H9 (cell line): Measurements from ENCODE around the gene CUEDC2. TPM values are rescaled to one million over a fixed set of nuclear protein-coding genes. Genes with fewer than 3 reads are reported as not detected.
"Not testable (repeated sequence)": the region's sequence is repeated elsewhere in the genome, so short reads cannot be mapped to it uniquely, and the experiment has no call there.

Experiments
- DNase-seq: peaks from one replicate; pipeline ENCODE4 v3.0.0-alpha.2; 2017
- H2AFZ ChIP-seq: one replicate; pipeline ENCODE4 v1.6.1; 2013; ENCODE audit warnings: mild to moderate bottlenecking, low read length, control low read depth, moderate library complexity
- H2AK5ac ChIP-seq: 2 replicates; pipeline ENCODE4 v1.6.1; 2013; ENCODE audit warnings: low read length, control low read depth, mixed read lengths; ENCODE audit not compliant: insufficient read length
- H2BK120ac ChIP-seq: one replicate; pipeline ENCODE4 v1.6.1; 2013; ENCODE audit warnings: low read depth, mild to moderate bottlenecking, low read length, control low read depth, inconsistent platforms; ENCODE audit not compliant: poor library complexity, severe bottlenecking
- H2BK12ac ChIP-seq: 2 replicates; pipeline ENCODE4 v1.6.1; 2013; ENCODE audit warnings: low read length, control low read depth, mixed read lengths, low read depth; ENCODE audit not compliant: insufficient read length
- H2BK15ac ChIP-seq: 2 replicates; pipeline ENCODE4 v1.6.1; 2013; ENCODE audit warnings: low read depth, low read length, control low read depth
- H2BK20ac ChIP-seq: one replicate; pipeline ENCODE4 v1.6.1; 2013; ENCODE audit warnings: low read depth, mild to moderate bottlenecking, low read length, control low read depth, inconsistent platforms; ENCODE audit not compliant: poor library complexity, severe bottlenecking
- H2BK5ac ChIP-seq: 2 replicates; pipeline ENCODE4 v1.6.1; 2013; ENCODE audit warnings: low read length, control low read depth, mixed read lengths; ENCODE audit not compliant: insufficient read length
- H3K14ac ChIP-seq: 2 replicates; pipeline ENCODE4 v1.6.1; 2013; ENCODE audit warnings: low read length, control low read depth; ENCODE audit not compliant: insufficient read depth
- H3K18ac ChIP-seq: 2 replicates; pipeline ENCODE4 v1.6.1; 2013; ENCODE audit warnings: low read depth, mild to moderate bottlenecking, mixed read lengths, low read length, control low read depth; ENCODE audit not compliant: insufficient read length
- H3K23ac ChIP-seq: 2 replicates; pipeline ENCODE4 v1.6.1; 2013; ENCODE audit warnings: low read length, control low read depth, mixed read lengths, low read depth; ENCODE audit not compliant: insufficient read length
- H3K23me2 ChIP-seq: 2 replicates; pipeline ENCODE4 v1.6.1; 2013; ENCODE audit warnings: low read depth, mild to moderate bottlenecking, mixed read lengths, low read length, control low read depth; ENCODE audit not compliant: insufficient read length, poor library complexity, severe bottlenecking
- H3K27ac ChIP-seq: 2 replicates; pipeline ENCODE4 v1.5.1; 2013; ENCODE audit warnings: low read length, control low read depth, mixed read lengths, low read depth; ENCODE audit not compliant: insufficient read length
- H3K27me3 ChIP-seq: 2 replicates; pipeline ENCODE4 v1.6.1; 2013; ENCODE audit warnings: low read length, control low read depth, inconsistent platforms; ENCODE audit not compliant: insufficient read depth
- H3K4ac ChIP-seq: 2 replicates; pipeline ENCODE4 v1.6.1; 2013; ENCODE audit warnings: low read depth, mild to moderate bottlenecking, control low read depth, inconsistent platforms, low read length, moderate library complexity
- H3K4me1 ChIP-seq: 2 replicates; pipeline ENCODE4 v1.6.1; 2013; ENCODE audit warnings: low read length, control low read depth, inconsistent platforms; ENCODE audit not compliant: insufficient read depth
- H3K4me2 ChIP-seq: 2 replicates; pipeline ENCODE4 v1.6.1; 2013; ENCODE audit warnings: low read length, control low read depth, mixed read lengths; ENCODE audit not compliant: insufficient read length, insufficient read depth
- H3K56ac ChIP-seq: 2 replicates; pipeline ENCODE4 v1.6.1; 2013; ENCODE audit warnings: low read depth, mild to moderate bottlenecking, mixed read lengths, low read length, control low read depth; ENCODE audit not compliant: insufficient read length
- H3K79me1 ChIP-seq: 2 replicates; pipeline ENCODE4 v1.6.1; 2013; ENCODE audit warnings: low read depth, mild to moderate bottlenecking, moderate library complexity, low read length, control low read depth, inconsistent platforms; ENCODE audit not compliant: insufficient read depth, poor library complexity, severe bottlenecking
- H3K79me2 ChIP-seq: 2 replicates; pipeline ENCODE4 v1.6.1; 2013; ENCODE audit warnings: low read length, control low read depth, inconsistent platforms; ENCODE audit not compliant: insufficient read depth
- H3K9ac ChIP-seq: 2 replicates; pipeline ENCODE4 v1.6.1; 2013; ENCODE audit warnings: low read length, control low read depth, mixed read lengths; ENCODE audit not compliant: insufficient read length; ENCODE audit errors: extremely low read depth
- H3K9me3 ChIP-seq: one replicate; pipeline ENCODE4 v1.6.1; 2013; ENCODE audit warnings: low read depth, low read length, inconsistent platforms; ENCODE audit not compliant: control insufficient read depth
- H3T11ph ChIP-seq: one replicate; pipeline ENCODE4 v1.6.1; 2013; ENCODE audit warnings: mild to moderate bottlenecking, low read length, control low read depth, inconsistent platforms
- H4K20me1 ChIP-seq: one replicate; pipeline ENCODE4 v1.6.1; 2013; ENCODE audit not compliant: control insufficient read depth, insufficient read length, insufficient read depth
- H4K5ac ChIP-seq: 2 replicates; pipeline ENCODE4 v1.6.1; 2013; ENCODE audit warnings: low read depth, mild to moderate bottlenecking, mixed read lengths, low read length, control low read depth; ENCODE audit not compliant: insufficient read length
- H4K8ac ChIP-seq: replicated peaks from 2 replicates; pipeline ENCODE4 v1.6.1; 2013; ENCODE audit warnings: low read length, control low read depth, mixed read lengths, low read depth; ENCODE audit not compliant: insufficient read length
- H4K91ac ChIP-seq: 2 replicates; pipeline ENCODE4 v1.6.1; 2013; ENCODE audit warnings: low read depth, mild to moderate bottlenecking, moderate library complexity, mixed read lengths, low read length, control low read depth; ENCODE audit not compliant: insufficient read length
- H3K27ac Mint-ChIP-seq, 3 experiments: 2 replicates in 2 of 3; 3 replicates in 1 of 3; pipeline ENCODE4 v1.8.0; 2020 to 2021; ENCODE audit warnings: mixed read lengths in 3 of 3, mild to moderate bottlenecking in 1 of 3, moderate library complexity in 1 of 3
- H3K27me3 Mint-ChIP-seq: 2 replicates; pipeline ENCODE4 v1.8.0; 2021; ENCODE audit warnings: low read depth, mild to moderate bottlenecking, moderate library complexity, mixed read lengths
- H3K36me3 Mint-ChIP-seq, 3 experiments: 2 replicates in 2 of 3; 3 replicates in 1 of 3; pipeline ENCODE4 v1.8.0; 2020 to 2021; ENCODE audit warnings: low read depth in 3 of 3, mixed read lengths in 3 of 3; ENCODE audit not compliant: insufficient read depth in 1 of 3
- H3K4me1 Mint-ChIP-seq, 2 experiments: 2 replicates each; pipeline ENCODE4 v1.8.0; 2020; ENCODE audit warnings: mixed read lengths in 2 of 2
- H3K4me3 Mint-ChIP-seq, 2 experiments: 2 replicates in 1 of 2; 3 replicates in 1 of 2; pipeline ENCODE4 v1.8.0; 2020 to 2021; ENCODE audit warnings: mild to moderate bottlenecking in 2 of 2, mixed read lengths in 2 of 2, moderate library complexity in 1 of 2
- H3K9me3 Mint-ChIP-seq, 2 experiments: 2 replicates in 1 of 2; 3 replicates in 1 of 2; pipeline ENCODE4 v1.8.0; 2020; ENCODE audit warnings: mild to moderate bottlenecking in 2 of 2, mixed read lengths in 2 of 2, moderate library complexity in 1 of 2
- WGBS: extraction: QIAGEN DNeasy Blood & Tissue Kit; methylation state at CpG from one replicate; pipeline ENCODE4 v1.1.7; 2013; ENCODE audit warnings: missing lambda C conversion rate, low lambda C conversion rate, mixed read lengths; ENCODE audit not compliant: insufficient read length; ENCODE audit errors: extremely low coverage; 5-methylcytosine and 5-hydroxymethylcytosine counted together
- total RNA-seq: library from RNA; stranded (reverse); gene quantifications from 2 replicates; pipeline ENCODE4 v1.2.1, GENCODE V29; 2021
- TF ChIP-seq, protein P1 (sequence below): fragments of 200-600 bp; sonication (generic); conservative IDR thresholded peaks from 3 replicates; pipeline ENCODE4 v1.8.0; 2021; ENCODE audit warnings: antibody characterized with exemption, mild to moderate bottlenecking

Gene CUEDC2
- total RNA-seq, 1 experiment from 2014 or later: 41.2 TPM

- peaks cover 7% of the 10 kb centered on the region for H3K23me2 ChIP-seq
- H3K18ac ChIP-seq: peak overlapping the region; percentile 53
- no peak overlapping the region for H3K14ac ChIP-seq
- Mint-ChIP-seq H3K4me1 (peaks cover 51 to 68% of the 10 kb centered on the region in 2 experiments), H3K4me3 (no peak overlapping the region), H3K27me3 (no peaks in the 10 kb centered on the region; the same call in 1 of the 2 replicates), H3K27ac (peak overlapping the region in 2 of 3 experiments; percentile 39 to 94; a peak in 4 of 7 replicates), H3K9me3 (no peaks in the 10 kb centered on the region; a peak in 1 of 5 replicates), H3K36me3 (peaks cover 6 to 22% (median 7%) of the 10 kb centered on the region in 3 experiments)
- peaks cover 3% of the 10 kb centered on the region; the same call in 1 of the 2 replicates for H3K79me2 ChIP-seq
- H3T11ph ChIP-seq: no peak overlapping the region
- no peak overlapping the region for H2AK5ac ChIP-seq
- H2BK120ac ChIP-seq: no peak overlapping the region
- H2BK20ac ChIP-seq: no peak overlapping the region
- no peak overlapping the region for H4K91ac ChIP-seq
- H3K23ac ChIP-seq: no peak overlapping the region
- no peaks in the 10 kb centered on the region for H4K20me1 ChIP-seq
- no peak overlapping the region for H3K9ac ChIP-seq
- H4K8ac ChIP-seq: no peak overlapping the region
- no CpG with 5 or more reads among the region's 7 CpGs for WGBS
- no peak overlapping the region for H2BK5ac ChIP-seq
- H3K79me1 ChIP-seq: peaks cover 3% of the 10 kb centered on the region
- no peak overlapping the region for H4K5ac ChIP-seq
- no peaks in the 10 kb centered on the region for H3K9me3 ChIP-seq
- peak; percentile 64 for DNase-seq
- no peak overlapping the region for H2BK15ac ChIP-seq
- no peak overlapping the region for H3K27ac ChIP-seq
- peaks cover 7% of the 10 kb centered on the region; the same call in 1 of the 2 replicates for H3K4me1 ChIP-seq
- 0 out of 2 replicates have a peak, but pooled peaks cover 2% of the 10 kb centered on the region for H3K27me3 ChIP-seq
- no peak overlapping the region for H2AFZ ChIP-seq
- H3K4me2 ChIP-seq: no peak overlapping the region
- TF ChIP-seq, protein P1, sequence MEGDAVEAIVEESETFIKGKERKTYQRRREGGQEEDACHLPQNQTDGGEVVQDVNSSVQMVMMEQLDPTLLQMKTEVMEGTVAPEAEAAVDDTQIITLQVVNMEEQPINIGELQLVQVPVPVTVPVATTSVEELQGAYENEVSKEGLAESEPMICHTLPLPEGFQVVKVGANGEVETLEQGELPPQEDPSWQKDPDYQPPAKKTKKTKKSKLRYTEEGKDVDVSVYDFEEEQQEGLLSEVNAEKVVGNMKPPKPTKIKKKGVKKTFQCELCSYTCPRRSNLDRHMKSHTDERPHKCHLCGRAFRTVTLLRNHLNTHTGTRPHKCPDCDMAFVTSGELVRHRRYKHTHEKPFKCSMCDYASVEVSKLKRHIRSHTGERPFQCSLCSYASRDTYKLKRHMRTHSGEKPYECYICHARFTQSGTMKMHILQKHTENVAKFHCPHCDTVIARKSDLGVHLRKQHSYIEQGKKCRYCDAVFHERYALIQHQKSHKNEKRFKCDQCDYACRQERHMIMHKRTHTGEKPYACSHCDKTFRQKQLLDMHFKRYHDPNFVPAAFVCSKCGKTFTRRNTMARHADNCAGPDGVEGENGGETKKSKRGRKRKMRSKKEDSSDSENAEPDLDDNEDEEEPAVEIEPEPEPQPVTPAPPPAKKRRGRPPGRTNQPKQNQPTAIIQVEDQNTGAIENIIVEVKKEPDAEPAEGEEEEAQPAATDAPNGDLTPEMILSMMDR: no peak
- no peak overlapping the region for H3K56ac ChIP-seq
- no peak overlapping the region; the same call in 1 of the 2 replicates for H3K4ac ChIP-seq
- H2BK12ac ChIP-seq: no peak overlapping the region
Observed at GRCh38 chr10:102455893-102456471, 23.6 kb upstream of the CUEDC2 start.

- H4K5ac ChIP-seq, H2BK15ac ChIP-seq, H2BK20ac ChIP-seq, H4K20me1 ChIP-seq, H3K18ac ChIP-seq, H2BK5ac ChIP-seq, H2AK5ac ChIP-seq, H4K8ac ChIP-seq, H3K23ac ChIP-seq, H3K9me3 ChIP-seq, H3T11ph ChIP-seq, H3K27me3 ChIP-seq, H3K27ac ChIP-seq, H2AFZ ChIP-seq, H3K79me1 ChIP-seq, H3K23me2 ChIP-seq, H2BK12ac ChIP-seq, H3K4me2 ChIP-seq, H3K4me1 ChIP-seq, H3K9me3 Mint-ChIP-seq, H3K14ac ChIP-seq, H3K56ac ChIP-seq, H3K27me3 Mint-ChIP-seq, DNase-seq, H3K9ac ChIP-seq, H3K4ac ChIP-seq, H4K91ac ChIP-seq, H3K79me2 ChIP-seq, H2BK120ac ChIP-seq: not testable (repeated sequence)
- peaks cover 46 to 60% of the 10 kb centered on the region in 2 experiments for H3K4me1 Mint-ChIP-seq
- WGBS: no CpG with 5 or more reads among the region's 13 CpGs
- H3K4me3 Mint-ChIP-seq: peak overlapping the region; percentile 36 to 68
- peak overlapping the region; percentile 84 to 98 (median 95) for H3K27ac Mint-ChIP-seq
- H3K36me3 Mint-ChIP-seq: peaks cover 6 to 22% (median 7%) of the 10 kb centered on the region in 3 experiments
Observed at GRCh38 chr10:102454662-102455487, 22.5 kb upstream of the CUEDC2 start.
